K562 (cell line): ENCODE measurements around the gene CUL5. TPM values are rescaled to one million over a fixed set of nuclear protein-coding genes. Genes with fewer than 3 reads are reported as not detected.
A peak's percentile ranks its signal among the peaks of the same experiment; 100 is the strongest.

Source experiments
- ATAC-seq: fragments of 200-7000 bp; cut with Tn5 transposase; 3 replicates; pipeline ENCODE4 v1.9.1; 2020; ENCODE audit warnings: moderate library complexity
- BruUV-seq: library from RNA; stranded (reverse); fragments of 400-500 nt; replicated peaks from 2 replicates; lab custom pipeline; 2021; lab: Mats Ljungman, UMichigan
- CTCF ChIA-PET: fragments of 300-600 bp; formaldehyde crosslinking; extraction: SDS; loops from one replicate; lab custom pipeline; 2021; ENCODE audit warnings: low intra/inter-chr PET ratio; lab: Yijun Ruan, JAX
- POLR2A ChIA-PET: fragments of 300-600, 350-650 bp; sonication (Branson Sonifier 250); formaldehyde crosslinking; extraction: SDS; loops from one replicate; lab custom pipeline; 2021; ENCODE audit warnings: antibody characterized with exemption, inconsistent platforms; lab: Yijun Ruan, JAX
- DNase-seq, 4 experiments: peaks; one replicate each; pipeline versions ENCODE4 v3.0.0 to v3.0.0-alpha.2; 2011 to 2018; ENCODE audit warnings: low spot score in 3 of 4, mixed read lengths in 3 of 4; ENCODE audit errors: extremely low read depth in 1 of 4
- FAIRE-seq: peaks from 2 replicates; lab custom pipeline; 2011; peaks lifted over from hg19 to GRCh38; lab: Jason Lieb, UNC
- H2AFZ ChIP-seq: 2 replicates; pipeline ENCODE4 v1.6.0; 2011; ENCODE audit warnings: low read depth, low read length, control low read depth, inconsistent platforms
- H3K27ac ChIP-seq: fragments of 200-600 bp; 3 replicates; pipeline ENCODE4 v1.8.0; 2011; ENCODE audit warnings: low read depth, mild to moderate bottlenecking, control low read depth, inconsistent platforms, low read length, moderate library complexity, mixed read lengths; ENCODE audit errors: extremely low read depth
- H3K27me3 ChIP-seq, 2 experiments: fragments of 300-600 bp in 1 of 2; 2 replicates in 1 of 2; 3 replicates in 1 of 2; pipeline versions ENCODE4 v1.6.0 to v1.8.0; 2011; ENCODE audit warnings: inconsistent platforms in 2 of 2, low read length in 2 of 2, mild to moderate bottlenecking in 1 of 2, mixed read lengths in 1 of 2, moderate library complexity in 1 of 2; ENCODE audit not compliant: control insufficient read depth in 2 of 2, insufficient read depth in 2 of 2
- H3K36me3 ChIP-seq: fragments of 300-600 bp; 3 replicates; pipeline ENCODE4 v1.8.0; 2011; ENCODE audit warnings: mild to moderate bottlenecking, low read length, inconsistent platforms; ENCODE audit not compliant: control insufficient read depth, insufficient read depth
- H3K4me1 ChIP-seq, 2 experiments: fragments of 200-600 bp in 1 of 2; replicated peaks in 1 of 2; 2 replicates in 1 of 2; 3 replicates in 1 of 2; pipeline versions ENCODE4 v1.5.1 to v1.8.0; 2011; ENCODE audit warnings: inconsistent platforms in 2 of 2, low read length in 2 of 2, mild to moderate bottlenecking in 1 of 2, mixed read lengths in 1 of 2, moderate library complexity in 1 of 2; ENCODE audit not compliant: control insufficient read depth in 2 of 2, insufficient read depth in 2 of 2
- H3K4me2 ChIP-seq: 2 replicates; pipeline ENCODE4 v1.6.1; 2011; ENCODE audit warnings: low read length, control low read depth, inconsistent platforms, mixed read lengths; ENCODE audit not compliant: insufficient read depth
- H3K4me3 ChIP-seq: fragments of 200-600 bp; sonication (generic), shearing (Covaris generic); 2 replicates; pipeline ENCODE4 v1.5.1; 2016; ENCODE audit warnings: control low read depth, inconsistent platforms
- H3K79me2 ChIP-seq: fragments of 200-600 bp; 3 replicates; pipeline ENCODE4 v1.8.0; 2011; ENCODE audit warnings: low read length, inconsistent platforms; ENCODE audit not compliant: control insufficient read depth, insufficient read depth
- H3K9ac ChIP-seq, 2 experiments: 2 replicates each; pipeline versions ENCODE4 v1.6.0 to v1.6.1; 2011; ENCODE audit warnings: low read depth in 2 of 2, low read length in 2 of 2, control low read depth in 1 of 2, inconsistent platforms in 1 of 2, mild to moderate bottlenecking in 1 of 2, mixed read lengths in 1 of 2; ENCODE audit not compliant: insufficient read depth in 1 of 2
- H3K9me1 ChIP-seq: one replicate; pipeline ENCODE4 v1.6.0; 2011; ENCODE audit warnings: inconsistent platforms, mild to moderate bottlenecking, low read length, moderate library complexity; ENCODE audit not compliant: control insufficient read depth, insufficient read depth
- H3K9me3 ChIP-seq: replicated peaks from 2 replicates; pipeline ENCODE4 v1.5.1; 2011; ENCODE audit warnings: low read depth, low read length, inconsistent platforms; ENCODE audit not compliant: control insufficient read depth, insufficient read depth
- H4K20me1 ChIP-seq: replicated peaks from 2 replicates; pipeline ENCODE4 v1.6.1; 2011; ENCODE audit warnings: low read length, inconsistent platforms, mixed read lengths; ENCODE audit not compliant: control insufficient read depth, insufficient read depth
- ADNP ChIP-seq: fragments of 200-800 bp; sonication (Bioruptor generic); IDR thresholded peaks from 2 replicates; pipeline ENCODE4 v1.6.1; 2016; ENCODE audit warnings: missing genetic modification characterization, missing compliant biosample characterization
- BHLHE40 ChIP-seq: IDR thresholded peaks from 2 replicates; pipeline ENCODE4 v1.6.1; 2011; ENCODE audit warnings: low read length, improper control_type of control experiment
- CTCF ChIP-seq, 3 experiments: IDR thresholded peaks in 2 of 3; conservative IDR thresholded peaks in 1 of 3; 2 replicates each; pipeline ENCODE4 v1.5.1; 2011 to 2012; ENCODE audit warnings: low read length in 3 of 3, mild to moderate bottlenecking in 3 of 3, control low read depth in 2 of 3, improper control_type of control experiment in 1 of 3, inconsistent platforms in 1 of 3, low read depth in 1 of 3, mixed read lengths in 1 of 3, moderate library complexity in 1 of 3; ENCODE audit not compliant: insufficient read depth in 2 of 3
- CXXC5 ChIP-seq: fragments of 250-450 bp; sonication (Bioruptor Pico); IDR thresholded peaks from 2 replicates; pipeline ENCODE4 v1.8.0; 2022; ENCODE audit warnings: inconsistent platforms, mild to moderate bottlenecking, moderate library complexity
- FOXJ2 ChIP-seq: fragments of 200-800 bp; sonication (Bioruptor generic); IDR thresholded peaks from 2 replicates; pipeline ENCODE4 v1.6.1; 2016; ENCODE audit warnings: missing genetic modification characterization, missing compliant biosample characterization
- MEIS2 ChIP-seq: fragments of 450-650 bp; IDR thresholded peaks from 2 replicates; pipeline ENCODE4 v1.6.1; 2014; ENCODE audit warnings: mild to moderate bottlenecking; ENCODE audit not compliant: partially characterized antibody
- PBX2 ChIP-seq, 2 experiments: IDR thresholded peaks in 1 of 2; conservative IDR thresholded peaks in 1 of 2; 2 replicates each; pipeline ENCODE4 v1.6.1; 2016; ENCODE audit warnings: low read depth in 2 of 2, mild to moderate bottlenecking in 1 of 2, missing compliant biosample characterization in 1 of 2, missing genetic modification characterization in 1 of 2, moderate library complexity in 1 of 2
- POLR2AphosphoS5 ChIP-seq: IDR thresholded peaks from 2 replicates; pipeline ENCODE4 v1.6.1; 2011; ENCODE audit warnings: mild to moderate bottlenecking, low read depth, low read length, moderate library complexity; ENCODE audit not compliant: control insufficient read depth, insufficient read depth
- RAD21 ChIP-seq, 2 experiments: fragments of 250-450 bp in 1 of 2; fragments of 450-650 bp in 1 of 2; sonication (Bioruptor Pico) in 1 of 2; formaldehyde crosslinking in 1 of 2; IDR thresholded peaks in 1 of 2; conservative IDR thresholded peaks in 1 of 2; 2 replicates each; pipeline versions ENCODE4 v1.4.0 to v1.8.0; 2020 to 2022; ENCODE audit warnings: mild to moderate bottlenecking in 2 of 2, moderate library complexity in 1 of 2
- SIN3A ChIP-seq, 2 experiments: fragments of 150-350 bp in 1 of 2; IDR thresholded peaks; 2 replicates each; pipeline ENCODE4 v1.6.1; 2011 to 2016; ENCODE audit warnings: borderline replicate concordance in 2 of 2, low read depth in 2 of 2, low read length in 2 of 2, mild to moderate bottlenecking in 2 of 2, moderate library complexity in 2 of 2; ENCODE audit not compliant: control insufficient read depth in 1 of 2
- TSC22D4 ChIP-seq: fragments of 450-650 bp; IDR thresholded peaks from 2 replicates; pipeline ENCODE4 v1.6.1; 2016; ENCODE audit warnings: missing genetic modification characterization, missing biosample characterization, control low read depth
- ZNF695 ChIP-seq: fragments of 450-650 bp; formaldehyde crosslinking; IDR thresholded peaks from 2 replicates; pipeline ENCODE4 v1.4.0; 2020; ENCODE audit warnings: mild to moderate bottlenecking, moderate library complexity
- WGBS: fragments of 100-300 bp; shearing (Covaris generic); methylation state at CpG from one replicate; pipeline ENCODE4 v1.1.6; 2016; ENCODE audit warnings: low coverage, mixed read lengths; ENCODE audit not compliant: insufficient coverage; ENCODE audit errors: missing lambda C conversion rate; 5-methylcytosine and 5-hydroxymethylcytosine counted together
- in situ Hi-C: fragments of 300-500 bp; cut with MboI; formaldehyde crosslinking; loops from 4 replicates; pipeline ENCODE4 v1.15.0; 2018; ENCODE audit warnings: inconsistent platforms, mixed read lengths
- intact Hi-C: fragments of 100-400 bp; cut with micrococcal nuclease; formaldehyde crosslinking; loops from 2 replicates; pipeline ENCODE4 v1.14.2; 2022
- polyA plus RNA-seq, 8 experiments: library from polyadenylated mRNA; depleted of rRNA in 4 of 8; stranded (reverse) in 5 of 8; unstranded in 3 of 8; fragments of >200 nt; fragmentation: Nextera tagmentation in 2 of 8; fragmentation: Illumina TruSeq in 1 of 8; extraction: Ambion mirVana in 2 of 8; extraction: Trizol in 1 of 8; gene quantifications; 2 replicates each; pipeline versions ENCODE4 v1.2.1 to v1.2.3, GENCODE V29; 2011 to 2014; ENCODE audit warnings: inconsistent platforms in 1 of 8, missing spikeins in 1 of 8
- total RNA-seq, 7 experiments: library from RNA; depleted of rRNA in 6 of 7; stranded (reverse); fragments of >200 nt in 6 of 7; fragmentation: Illumina TruSeq in 2 of 7; extraction: Trizol in 2 of 7; gene quantifications; 2 replicates each; pipeline versions ENCODE4 v1.2.1 to v1.2.3, GENCODE V29; 2011 to 2021; ENCODE audit warnings: low replicate concordance in 1 of 7

CUL5 gene
- total and polyA plus RNA-seq, 9 of the 15 experiments (the other 6 are each of a cell fraction or from before 2014, with no cell fraction given): 14.3 to 45.9 (median 23.0) TPM

- no peak for TF ChIP-seq ADNP
- peak; percentile 29 to 34 (median 29); a peak in 3 of 6 replicates for TF ChIP-seq CTCF (IDR thresholded peaks at IDR 0.05 in 2 of 3, conservative IDR thresholded peaks at IDR 0.05 in 1 of 3; ENCODE audit: insufficient read depth in 2 of 3, low read depth in 1 of 3, low read length in 3 of 3)
- TF ChIP-seq BHLHE40: peak; percentile 86
These were observed 112.8 kb downstream of the CUL5 start, which contains the start of gene ACAT1 (continued) for GRCh38 chr11:108121274-108122155.

GRCh38 chr11:108122166-108122628 lies 113.5 kb downstream of the CUL5 start:
- H3K27ac ChIP-seq: peak overlapping the region; percentile 74
- TF ChIP-seq TSC22D4 (no peak), MEIS2 (peak; percentile 94), PBX2 (CRISPR knock-in tag; IDR thresholded peaks at IDR 0.05; ENCODE audit: low read depth) (no peak), PBX2 (tag; conservative IDR thresholded peaks at IDR 0.05; ENCODE audit: low read depth) (peak; percentile 93), ZNF695 (CRISPR knock-in tag) (no peak), RAD21 (CRISPR knock-in tag; conservative IDR thresholded peaks at IDR 0.05 in 1 of 2, IDR thresholded peaks at IDR 0.05 in 1 of 2) (0 out of 4 replicates have a peak, but pooled peaks of 1 of the 2 experiments have one; percentile 8), POLR2AphosphoS5 (0 out of 2 replicates have a peak, but pooled peaks have one; percentile 11), SIN3A (IDR thresholded peaks at IDR 0.05; ENCODE audit: borderline replicate concordance in 2 of 2, control insufficient read depth in 1 of 2, low read depth in 2 of 2, low read length in 2 of 2) (peak in 1 of 2 experiments; percentile 1; a peak in 1 of 4 replicates), FOXJ2 (tag) (0 out of 2 replicates have a peak, but pooled peaks have one; percentile 13), CXXC5 (no peak)

More at GRCh38 chr11:108122166-108122628, 113.5 kb downstream of the CUL5 start:
- in situ Hi-C loops: loop anchor here (5.0 kb wide), 1 partner anchor 520 kb away; no protein-coding TSS in a partner anchor
- 4% methylated on average over 9 of the region's 9 CpGs for WGBS
- TSS peak; percentile 58 for BruUV-seq
- Histone ChIP-seq H3K4me1 (peaks cover 29 to 30% of the 10 kb centered on the region in 2 experiments; a peak in 4 of 5 replicates), H2AFZ (peak overlapping the region; percentile 79), H3K4me3 (peak overlapping the region; percentile 58), H3K9me1 (no peaks in the 10 kb centered on the region), H3K9me3 (no peaks in the 10 kb centered on the region), H3K27me3 (no peaks in the 10 kb centered on the region), H4K20me1 (0 out of 2 replicates have a peak, but pooled peaks cover 3% of the 10 kb centered on the region), H3K36me3 (peaks cover 14% of the 10 kb centered on the region; the same call in 1 of the 3 replicates), H3K9ac (peak overlapping the region; percentile 39 to 69; a peak in 3 of 4 replicates), H3K4me2 (peak overlapping the region; percentile 84), H3K79me2 (peaks cover 46% of the 10 kb centered on the region)
- ChIA-PET POLR2A (interaction anchor here (0.6 to 1.5 kb wide), 7 partner anchors 8 to 522 kb away, joined by 3 to 5 read pairs (median 3); partner anchors contain the start of gene CUL5), CTCF (no interaction called here)
- DNase-seq: peak in 2 of 4 experiments; percentile 22 to 58
- peak; percentile 32 for FAIRE-seq
- intact Hi-C loops: loop anchor here (5.0 to 10.0 kb wide), 3 partner anchors 120 to 470 kb away; partner anchors contain the start of genes EXPH5 and POGLUT3
- peak; percentile 52 for ATAC-seq
